Breast epithelium (tissue), 3 donors: ENCODE data around the gene MRTFB.
A peak's percentile ranks its signal among the peaks of the same experiment; 100 is the strongest.

Source experiments
- POLR2A ChIP-seq: fragments of 450-650 bp; IDR thresholded peaks from one replicate; pipeline ENCODE4 v1.6.1; 2016; ENCODE audit warnings: antibody characterized with exemption, mild to moderate bottlenecking, moderate library complexity
- POLR2AphosphoS5 ChIP-seq, 3 donors: sonication (generic); formaldehyde crosslinking; IDR thresholded peaks; one replicate each; pipeline ENCODE4 v1.6.1; 2017; ENCODE audit warnings: antibody characterized with exemption in 3 of 3
- TF ChIP-seq, protein P1 (sequence below), 3 donors: fragments of 450-650 bp; IDR thresholded peaks; one replicate each; pipeline ENCODE4 v1.5.1; 2016 to 2017; ENCODE audit warnings: antibody characterized with exemption in 3 of 3, mild to moderate bottlenecking in 3 of 3, moderate library complexity in 3 of 3

DNA sequence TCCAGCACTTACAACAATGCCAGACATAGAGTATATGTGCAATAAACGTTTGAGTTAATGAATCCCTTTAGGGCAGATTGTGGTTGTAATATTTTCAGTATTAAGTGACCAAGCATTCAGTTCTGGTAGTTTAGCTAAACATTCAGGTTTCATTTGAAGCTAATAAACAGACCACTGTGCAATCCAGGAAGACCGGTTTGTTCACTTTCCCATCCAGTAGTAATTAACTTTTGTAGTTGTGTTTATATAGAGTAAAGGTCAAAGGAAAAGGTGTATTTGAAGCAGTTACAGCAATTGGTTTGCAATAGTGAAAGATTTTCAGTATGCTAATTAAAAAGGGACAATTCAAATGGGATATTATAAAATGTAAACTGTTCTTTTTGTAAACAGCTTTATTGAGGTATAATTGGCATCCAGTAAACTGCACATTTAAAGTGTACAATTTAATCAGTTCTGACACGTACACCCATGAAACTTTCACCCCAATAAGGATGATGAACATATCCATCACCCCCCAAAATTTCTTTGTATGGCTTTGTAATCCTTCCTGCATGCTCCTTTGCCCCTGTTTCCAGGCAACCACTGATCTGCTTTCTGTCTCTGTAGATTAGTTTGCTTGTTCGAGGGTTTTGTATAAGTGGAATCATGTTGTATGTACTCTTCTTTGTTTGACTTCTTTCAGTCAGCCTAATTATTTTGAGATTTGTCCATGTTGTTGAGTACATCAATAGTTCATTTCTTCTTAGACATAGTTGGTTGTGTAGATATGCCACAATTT is 26.3 kb downstream of the MRTFB start:
- TF ChIP-seq, protein P1, sequence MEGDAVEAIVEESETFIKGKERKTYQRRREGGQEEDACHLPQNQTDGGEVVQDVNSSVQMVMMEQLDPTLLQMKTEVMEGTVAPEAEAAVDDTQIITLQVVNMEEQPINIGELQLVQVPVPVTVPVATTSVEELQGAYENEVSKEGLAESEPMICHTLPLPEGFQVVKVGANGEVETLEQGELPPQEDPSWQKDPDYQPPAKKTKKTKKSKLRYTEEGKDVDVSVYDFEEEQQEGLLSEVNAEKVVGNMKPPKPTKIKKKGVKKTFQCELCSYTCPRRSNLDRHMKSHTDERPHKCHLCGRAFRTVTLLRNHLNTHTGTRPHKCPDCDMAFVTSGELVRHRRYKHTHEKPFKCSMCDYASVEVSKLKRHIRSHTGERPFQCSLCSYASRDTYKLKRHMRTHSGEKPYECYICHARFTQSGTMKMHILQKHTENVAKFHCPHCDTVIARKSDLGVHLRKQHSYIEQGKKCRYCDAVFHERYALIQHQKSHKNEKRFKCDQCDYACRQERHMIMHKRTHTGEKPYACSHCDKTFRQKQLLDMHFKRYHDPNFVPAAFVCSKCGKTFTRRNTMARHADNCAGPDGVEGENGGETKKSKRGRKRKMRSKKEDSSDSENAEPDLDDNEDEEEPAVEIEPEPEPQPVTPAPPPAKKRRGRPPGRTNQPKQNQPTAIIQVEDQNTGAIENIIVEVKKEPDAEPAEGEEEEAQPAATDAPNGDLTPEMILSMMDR (IDR thresholded peaks at IDR 0.05): no peak
- TF ChIP-seq POLR2AphosphoS5 (IDR thresholded peaks at IDR 0.05) (peak in 2 of 3 donors; percentile 36 to 54), POLR2A (no peak)
